Prostate gland (tissue), 2 donors: ENCODE results near the gene KHNYN. TPM values are rescaled to one million over a fixed set of nuclear protein-coding genes. Genes with fewer than 3 reads are reported as not detected.
A peak's percentile ranks its signal among the peaks of the same experiment; 100 is the strongest.

Source experiments
- DNase-seq: peaks from one replicate; pipeline ENCODE4 v3.0.0-alpha.2; 2019; ENCODE audit warnings: low spot score
- H3K27ac ChIP-seq, 2 donors: fragments of 200-600 bp; sonication (generic); 2 replicates each; pipeline ENCODE4 v1.5.1; 2017 to 2019
- H3K27me3 ChIP-seq: fragments of 200-600 bp; sonication (generic); replicated peaks from 2 replicates; pipeline ENCODE4 v1.5.1; 2019; ENCODE audit not compliant: insufficient read depth
- H3K36me3 ChIP-seq, 2 donors: fragments of 200-600 bp; sonication (generic); 1 replicate in 1 of 2; 2 replicates in 1 of 2; pipeline versions ENCODE4 v1.5.1 to v1.8.1; 2017 to 2019
- H3K4me1 ChIP-seq: fragments of 200-600 bp; sonication (generic); replicated peaks from 2 replicates; pipeline ENCODE4 v1.5.1; 2019
- H3K4me3 ChIP-seq, 2 donors: fragments of 200-600 bp; sonication (generic); 2 replicates each; pipeline ENCODE4 v1.5.1; 2017 to 2019
- H3K9me3 ChIP-seq: fragments of 200-600 bp; sonication (generic); 2 replicates; pipeline ENCODE4 v1.5.1; 2017
- CTCF ChIP-seq, 4 experiments: fragments of 200-600 bp in 2 of 4; fragments of 450-650 bp in 2 of 4; sonication (generic) in 2 of 4; IDR thresholded peaks; 1 replicate in 3 of 4; 2 replicates in 1 of 4; pipeline ENCODE4 v1.5.1; 2016 to 2019; ENCODE audit warnings: antibody characterized with exemption in 4 of 4, mild to moderate bottlenecking in 2 of 4, moderate library complexity in 2 of 4
- POLR2A ChIP-seq: fragments of 450-650 bp; IDR thresholded peaks from one replicate; pipeline ENCODE4 v1.6.1; 2016; ENCODE audit warnings: antibody characterized with exemption, mild to moderate bottlenecking
- POLR2AphosphoS5 ChIP-seq: sonication (generic); formaldehyde crosslinking; IDR thresholded peaks from one replicate; pipeline ENCODE4 v1.6.1; 2017; ENCODE audit warnings: antibody characterized with exemption
- WGBS: methylation state at CpG from one replicate; pipeline ENCODE4 v1.1.5; 2018; 5-methylcytosine and 5-hydroxymethylcytosine counted together
- intact Hi-C: fragments of 100-400 bp; cut with DNase I; formaldehyde crosslinking; loops from one replicate; pipeline ENCODE4 v1.14.2; 2022
- total RNA-seq, 2 donors: library from RNA; depleted of rRNA; stranded (reverse); fragments of >200 nt; gene quantifications; one replicate each; pipeline ENCODE4 v1.1.0, GENCODE V29; 2016

The KHNYN gene
- total RNA-seq, 2 donors from 2014 or later = 57.0 to 91.2 TPM

GRCh38 chr14:24398653-24399446 is 30.9 kb upstream of the KHNYN start, which contains the start of gene NYNRIN:
NYNRIN (plus strand) TSS chr14:24399003; CDS start chr14:24399247, 244 bp downstream.
- Histone ChIP-seq H3K4me1 (no peaks in the 10 kb centered on the region), H3K27me3 (no peaks in the 10 kb centered on the region), H3K27ac (peak within 1 kb of the TSS; percentile 68 to 73), H3K4me3 (peak within 1 kb of the TSS; percentile 44 to 53), H3K9me3 (no peaks in the 10 kb centered on the region), H3K36me3 (no peaks in the 10 kb centered on the region)
- 2% methylated on average over 50 of the region's 57 CpGs for WGBS
- TF ChIP-seq POLR2A = peak; percentile 33
- TF ChIP-seq POLR2AphosphoS5 = no peak
- TF ChIP-seq CTCF (IDR thresholded peaks at IDR 0.05) = no peak
- intact Hi-C loops = no loop called here
- DNase-seq = no peak

- H3K9me3 ChIP-seq = no peaks in the 10 kb centered on the region
- no peak for DNase-seq
- TF ChIP-seq POLR2A (peak; percentile 14), CTCF (IDR thresholded peaks at IDR 0.05) (no peak)
- H3K27me3 ChIP-seq = no peaks in the 10 kb centered on the region
- H3K4me1 ChIP-seq = no peaks in the 10 kb centered on the region
- intact Hi-C loops = no loop called here
- peak overlapping the region; percentile 44 to 53 for H3K4me3 ChIP-seq
- H3K36me3 ChIP-seq = no peaks in the 10 kb centered on the region
- 6% methylated on average over 8 of the region's 8 CpGs for WGBS
- H3K27ac ChIP-seq = peak overlapping the region; percentile 68 to 73
Observed at GRCh38 chr14:24399447-24399822, 30.3 kb upstream of the KHNYN start.

- Histone ChIP-seq H3K9me3 (no peaks in the 10 kb centered on the region), H3K4me1 (no peaks in the 10 kb centered on the region), H3K4me3 (peak overlapping the region; percentile 44 to 53), H3K36me3 (no peaks in the 10 kb centered on the region), H3K27ac (peak overlapping the region in 1 of 2 donors; percentile 73), H3K27me3 (no peaks in the 10 kb centered on the region)
- no peak for DNase-seq
- WGBS = 57% methylated on average over 4 of the region's 4 CpGs
- TF ChIP-seq POLR2A = no peak
- TF ChIP-seq POLR2AphosphoS5 = no peak
- TF ChIP-seq CTCF (IDR thresholded peaks at IDR 0.05) = no peak
- intact Hi-C loops = loop anchor here (1.0 kb wide), 1 partner anchor 34 kb away; no protein-coding TSS in a partner anchor
Observed at GRCh38 chr14:24399999-24400718, 29.6 kb upstream of the KHNYN start.

GRCh38 chr14:24401810-24402702 is 27.7 kb upstream of the KHNYN start:
- Histone ChIP-seq H3K4me3 (no peak overlapping the region), H3K27ac (no peak overlapping the region), H3K4me1 (no peaks in the 10 kb centered on the region), H3K27me3 (no peaks in the 10 kb centered on the region), H3K9me3 (no peaks in the 10 kb centered on the region), H3K36me3 (no peaks in the 10 kb centered on the region)
- WGBS = 59% methylated on average over 9 of the region's 9 CpGs
- DNase-seq = no peak
- no peak for TF ChIP-seq POLR2AphosphoS5
- no peak for TF ChIP-seq POLR2A
- TF ChIP-seq CTCF (IDR thresholded peaks at IDR 0.05) = no peak
- intact Hi-C loops = no loop called here
